D341Med (cell line): ENCODE results near the gene PSMB4.
"Not testable (repeated sequence)": the region's sequence is repeated elsewhere in the genome, so short reads cannot be mapped to it uniquely, and the experiment has no call there.

Experiments
- DNase-seq: peaks from one replicate; pipeline ENCODE4 v3.0.0; 2012; ENCODE audit warnings: low spot score

Gene PSMB4

GRCh38 chr1:151390221-151391078, 8.9 kb upstream of the PSMB4 start:
- DNase-seq = not testable (repeated sequence)

GRCh38 chr1:151391079-151391563, 8.3 kb upstream of the PSMB4 start:
- no peak for DNase-seq

DNA sequence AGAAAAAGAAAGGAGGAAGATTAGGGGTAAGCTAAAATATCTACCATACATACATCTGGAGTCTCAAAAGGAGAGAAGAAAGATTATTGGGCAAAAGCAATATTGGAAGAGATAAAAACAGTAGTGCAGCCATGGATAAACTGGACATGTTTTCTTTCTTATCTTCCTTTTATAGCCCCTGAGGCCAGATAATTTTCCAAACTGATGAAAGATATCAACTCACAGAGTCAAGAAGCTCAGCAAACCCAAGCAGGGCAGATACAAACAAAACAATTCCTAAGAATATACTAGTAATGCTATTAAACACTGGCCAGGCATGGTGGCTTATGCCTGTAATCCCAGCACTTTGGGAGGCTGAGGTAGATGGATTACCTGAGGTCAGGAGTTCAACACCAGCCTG, 5.8 kb upstream of the PSMB4 start:
- no peak for DNase-seq

GRCh38 chr1:151396265-151396664, 3.1 kb upstream of the PSMB4 start:
- not testable (repeated sequence) for DNase-seq

GRCh38 chr1:151401125-151401788, 1.9 kb downstream of the PSMB4 start:
- DNase-seq = no peak

- no peak for DNase-seq
These were observed 2.5 kb downstream of the PSMB4 start for GRCh38 chr1:151401860-151402259.

- DNase-seq = no peak
These were observed 3.4 kb downstream of the PSMB4 start for GRCh38 chr1:151402764-151403163.

DNA sequence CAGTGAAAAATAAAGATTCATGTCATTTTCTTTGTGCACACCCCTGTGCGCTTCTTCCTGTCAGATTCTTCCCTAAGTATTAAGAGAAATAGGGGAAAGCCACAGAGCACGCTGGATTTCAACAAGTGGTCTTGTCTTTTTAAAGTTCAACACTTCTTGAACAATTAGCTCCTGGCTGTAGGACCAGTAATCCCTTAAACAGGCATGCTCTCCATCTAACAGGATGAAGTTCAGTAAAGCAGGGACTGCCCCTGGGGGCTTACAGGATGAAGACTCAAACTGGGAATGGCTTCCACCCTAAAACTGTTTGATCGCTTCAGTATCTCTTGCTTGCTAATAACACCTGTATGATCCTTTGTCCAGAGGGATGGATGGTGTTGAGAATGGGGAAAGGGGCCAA, 4.2 kb downstream of the PSMB4 start:
- DNase-seq = no peak

GRCh38 chr1:151405187-151405951, 6.0 kb downstream of the PSMB4 start:
- no peak for DNase-seq

DNA sequence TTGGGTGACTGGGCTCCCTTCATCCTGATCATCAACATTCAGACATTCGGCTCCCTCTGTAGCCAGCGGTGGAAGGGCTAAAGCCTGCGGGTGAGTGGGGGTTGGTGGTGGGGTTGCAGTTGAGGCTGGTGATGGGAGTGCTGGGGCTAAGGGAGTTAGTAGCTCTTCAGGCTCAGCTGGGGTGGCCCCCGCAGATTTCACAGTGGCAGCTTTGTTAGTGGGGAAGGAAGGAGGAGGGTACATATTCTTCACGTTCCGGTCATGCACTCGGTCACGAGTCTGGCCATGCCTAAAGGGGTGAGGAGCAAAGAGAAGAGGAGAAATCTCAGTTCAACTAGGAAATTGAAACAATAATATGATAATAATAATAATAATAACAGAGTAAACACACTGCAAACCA, 6.8 kb downstream of the PSMB4 start:
- DNase-seq = no peak

- DNase-seq = no peak
These were observed 7.9 kb downstream of the PSMB4 start for GRCh38 chr1:151407304-151407703.

- no peak for DNase-seq
These were observed 9.5 kb downstream of the PSMB4 start for GRCh38 chr1:151408891-151409290.

- DNase-seq = no peak
These were observed 12.5 kb downstream of the PSMB4 start for GRCh38 chr1:151411884-151412283.

GRCh38 chr1:151416231-151416630, 16.9 kb downstream of the PSMB4 start:
- DNase-seq = no peak

DNA sequence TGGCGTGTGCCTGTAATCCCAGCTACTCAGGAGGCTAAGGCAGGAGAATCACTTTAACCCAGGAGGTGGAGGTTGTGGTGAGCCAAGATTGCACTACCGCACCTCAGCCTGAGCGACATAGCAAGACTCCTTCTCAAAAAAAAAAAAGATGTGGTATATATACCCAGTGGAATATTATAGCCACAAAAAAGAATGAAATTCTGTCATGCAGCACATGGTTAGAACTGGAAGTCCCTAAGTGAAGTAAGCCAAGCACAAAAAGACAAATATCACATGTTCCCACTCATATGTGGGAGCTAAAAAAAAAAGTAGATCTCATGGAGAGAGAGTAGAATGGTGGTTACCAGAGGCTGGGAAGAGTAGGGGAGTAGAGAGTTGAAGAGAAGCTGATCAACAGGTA, 18.7 kb downstream of the PSMB4 start:
- no peak for DNase-seq

DNA sequence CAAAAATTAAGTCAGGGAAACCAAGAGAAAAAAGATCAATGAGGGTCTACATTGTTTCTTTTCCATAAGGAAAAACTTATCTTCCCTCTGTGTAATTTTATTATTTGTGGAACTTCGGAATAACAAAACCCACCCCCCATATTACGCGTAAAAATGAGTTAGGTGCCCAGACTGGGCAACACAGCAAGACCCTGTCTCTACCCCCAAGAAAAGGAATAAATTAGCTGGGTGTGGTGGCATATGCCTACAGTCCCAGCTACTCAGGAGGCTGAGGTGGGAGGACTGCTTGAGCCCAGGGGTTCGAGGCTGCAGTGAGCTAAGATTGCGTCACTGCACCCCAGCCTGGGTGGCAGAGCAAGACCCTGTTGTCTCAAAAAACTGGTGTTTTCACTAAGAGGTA, 20.4 kb downstream of the PSMB4 start:
- DNase-seq = no peak

GRCh38 chr1:151425103-151425502, 25.7 kb downstream of the PSMB4 start:
- DNase-seq = no peak

GRCh38 chr1:151428068-151428467, 28.7 kb downstream of the PSMB4 start:
- DNase-seq = no peak

- DNase-seq = not testable (repeated sequence)
These were observed 34.5 kb downstream of the PSMB4 start for GRCh38 chr1:151433827-151434226.

- DNase-seq = no peak
These were observed 35.8 kb downstream of the PSMB4 start for GRCh38 chr1:151435174-151435573.

GRCh38 chr1:151436985-151437384, 37.6 kb downstream of the PSMB4 start:
- no peak for DNase-seq

DNA sequence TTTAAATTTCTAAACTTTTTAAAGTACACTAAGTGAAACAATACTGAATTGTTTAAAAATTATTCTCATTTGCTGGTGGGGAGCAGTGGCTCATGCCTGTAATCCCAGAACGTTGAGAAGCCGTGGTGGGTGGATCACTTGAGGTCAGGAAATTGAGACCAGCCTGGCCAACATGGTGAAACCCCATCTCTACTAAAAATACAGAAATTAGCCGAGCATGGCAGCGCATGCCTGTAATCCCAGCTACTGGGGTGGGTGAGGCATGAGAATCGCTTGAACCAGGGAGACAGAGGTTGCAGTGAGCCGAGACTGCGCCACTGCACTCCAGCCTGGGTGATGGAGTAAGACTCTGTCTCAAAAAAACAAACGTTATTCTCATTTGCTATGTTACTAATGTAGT, 38.0 kb downstream of the PSMB4 start:
- not testable (repeated sequence) for DNase-seq
